Thoracic aorta endothelial cell (primary cell): ENCODE results near the gene ITIH1. TPM values are rescaled to one million over a fixed set of nuclear protein-coding genes. Genes with fewer than 3 reads are reported as not detected.

Source experiments
- small RNA-seq: library from RNA; depleted of rRNA; stranded (forward); fragments of <200 nt; gene quantifications from one replicate; pipeline ENCODE3, GENCODE V24; 2012
- total RNA-seq: library from RNA; depleted of rRNA; stranded (reverse); fragments of >200 nt; gene quantifications from 2 replicates; pipeline ENCODE4 v1.2.3, GENCODE V29; 2012

Gene ITIH1, protein sequence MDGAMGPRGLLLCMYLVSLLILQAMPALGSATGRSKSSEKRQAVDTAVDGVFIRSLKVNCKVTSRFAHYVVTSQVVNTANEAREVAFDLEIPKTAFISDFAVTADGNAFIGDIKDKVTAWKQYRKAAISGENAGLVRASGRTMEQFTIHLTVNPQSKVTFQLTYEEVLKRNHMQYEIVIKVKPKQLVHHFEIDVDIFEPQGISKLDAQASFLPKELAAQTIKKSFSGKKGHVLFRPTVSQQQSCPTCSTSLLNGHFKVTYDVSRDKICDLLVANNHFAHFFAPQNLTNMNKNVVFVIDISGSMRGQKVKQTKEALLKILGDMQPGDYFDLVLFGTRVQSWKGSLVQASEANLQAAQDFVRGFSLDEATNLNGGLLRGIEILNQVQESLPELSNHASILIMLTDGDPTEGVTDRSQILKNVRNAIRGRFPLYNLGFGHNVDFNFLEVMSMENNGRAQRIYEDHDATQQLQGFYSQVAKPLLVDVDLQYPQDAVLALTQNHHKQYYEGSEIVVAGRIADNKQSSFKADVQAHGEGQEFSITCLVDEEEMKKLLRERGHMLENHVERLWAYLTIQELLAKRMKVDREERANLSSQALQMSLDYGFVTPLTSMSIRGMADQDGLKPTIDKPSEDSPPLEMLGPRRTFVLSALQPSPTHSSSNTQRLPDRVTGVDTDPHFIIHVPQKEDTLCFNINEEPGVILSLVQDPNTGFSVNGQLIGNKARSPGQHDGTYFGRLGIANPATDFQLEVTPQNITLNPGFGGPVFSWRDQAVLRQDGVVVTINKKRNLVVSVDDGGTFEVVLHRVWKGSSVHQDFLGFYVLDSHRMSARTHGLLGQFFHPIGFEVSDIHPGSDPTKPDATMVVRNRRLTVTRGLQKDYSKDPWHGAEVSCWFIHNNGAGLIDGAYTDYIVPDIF
- not detected in 2 replicates for total RNA-seq

DNA sequence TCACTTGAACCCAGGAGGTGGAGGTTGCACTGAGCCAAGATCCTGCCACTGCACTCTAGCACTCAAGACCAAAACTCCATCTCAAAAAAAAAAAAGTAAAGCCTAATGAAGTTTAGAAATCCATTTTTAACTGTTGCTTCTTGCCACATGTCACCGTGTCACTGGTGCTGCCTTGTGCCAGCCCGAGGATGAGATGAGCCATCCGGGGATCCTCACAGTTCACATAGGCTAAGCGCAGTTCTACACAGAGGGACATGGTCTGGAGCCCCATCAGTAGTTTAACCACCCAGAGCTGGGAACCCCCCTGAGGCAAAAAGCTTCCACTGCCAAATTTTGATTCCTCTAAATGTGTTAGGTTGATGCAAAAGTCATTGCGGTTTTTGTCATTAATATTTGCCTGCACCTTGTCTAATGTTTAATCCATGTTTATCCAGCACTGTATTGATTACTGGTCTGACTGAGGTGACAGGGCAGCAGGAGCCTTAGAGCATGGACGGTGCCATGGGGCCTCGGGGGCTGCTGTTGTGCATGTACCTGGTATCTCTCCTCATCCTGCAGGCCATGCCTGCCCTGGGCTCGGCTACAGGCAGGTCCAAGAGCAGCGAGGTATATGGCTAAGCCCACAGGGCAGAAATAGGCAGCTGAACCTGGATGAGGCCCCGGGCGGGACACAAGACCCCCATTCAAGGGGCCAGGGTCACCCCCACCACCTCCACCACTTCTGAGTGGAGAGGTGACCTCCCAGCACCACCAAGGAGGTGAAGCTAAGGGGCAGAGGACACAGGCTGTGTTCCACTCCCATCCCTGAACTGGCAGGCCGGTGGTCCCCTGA lies at the start of gene ITIH1:
Gene ITIH1, plus strand, starts transcription at position 473 of the 832 bp plus-strand sequence. Its CDS starts 17 bp downstream, at position 490.

DNA sequence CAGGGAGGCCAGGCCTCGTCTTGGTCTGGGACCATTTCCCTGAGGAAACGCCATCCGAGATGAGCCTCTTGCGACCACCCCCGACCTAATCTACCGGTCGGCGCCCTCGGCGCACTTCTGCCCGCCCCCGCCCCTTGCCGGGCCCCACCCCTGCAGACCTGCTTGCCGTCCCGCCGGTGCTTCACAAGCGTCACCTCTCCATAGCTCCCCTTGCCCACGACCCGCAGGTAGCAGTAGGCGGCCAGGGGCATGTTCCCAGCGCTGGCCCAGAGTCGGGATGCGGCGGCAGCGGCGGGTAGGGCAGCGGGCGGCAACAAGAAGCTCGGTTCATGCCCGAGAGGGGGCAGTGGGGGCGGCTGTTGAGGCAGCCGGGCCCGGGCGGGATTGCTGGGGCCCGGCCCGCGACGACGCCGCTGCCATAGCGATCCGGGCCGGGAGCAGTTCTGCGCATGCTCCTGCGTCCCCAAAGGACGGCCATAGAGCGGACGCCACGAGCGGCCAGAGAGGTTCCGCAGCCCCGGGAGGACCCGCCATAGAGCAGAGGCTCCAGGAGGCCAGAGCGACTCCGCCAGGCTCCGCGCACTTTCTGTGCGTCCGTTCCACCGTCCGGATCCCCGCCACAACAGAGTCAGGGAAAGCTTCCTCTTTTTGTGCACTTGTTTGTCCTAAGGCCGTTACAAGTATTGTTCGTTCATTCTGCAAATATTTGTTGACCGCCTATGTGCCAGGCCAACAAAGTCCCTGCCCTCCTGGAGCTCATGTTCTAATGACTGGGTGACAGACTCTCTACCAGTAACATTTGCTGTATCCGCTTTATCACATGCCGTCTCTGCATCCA lies 6.7 kb upstream of the ITIH1 start, which contains the start of gene NEK4:
Gene NEK4, minus strand, starts transcription at position 445 of the 838 bp plus-strand sequence. Its CDS starts 194 bp downstream, at position 251.

DNA sequence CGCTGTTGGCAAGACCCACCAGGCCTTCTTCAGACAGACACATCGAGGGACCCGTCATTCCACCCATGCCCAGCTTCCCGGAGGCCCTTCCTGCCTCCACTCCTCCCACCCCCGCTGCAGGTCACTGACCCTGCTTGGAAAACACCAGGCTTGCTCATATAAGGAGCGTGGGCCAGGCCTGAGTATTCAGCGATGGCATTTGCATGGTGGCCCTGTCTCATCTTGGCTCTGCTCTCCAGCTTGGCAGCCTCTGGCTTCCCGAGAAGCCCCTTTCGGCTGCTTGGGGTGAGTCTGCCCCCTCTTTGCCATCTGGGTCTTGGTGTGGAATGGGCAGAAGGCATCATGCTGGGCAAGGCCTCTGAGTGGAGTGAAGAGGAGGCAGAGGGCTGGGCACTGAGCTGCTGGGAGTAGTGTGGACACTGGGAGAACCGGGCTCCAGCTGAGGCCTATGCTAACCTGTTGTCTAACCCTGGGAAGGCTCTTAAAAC lies 17.3 kb downstream of the ITIH1 start, which contains the start of gene ITIH3:
Gene ITIH3, plus strand, starts transcription at position 185 of the 488 bp plus-strand sequence. Its CDS starts 8 bp downstream, at position 193.

DNA sequence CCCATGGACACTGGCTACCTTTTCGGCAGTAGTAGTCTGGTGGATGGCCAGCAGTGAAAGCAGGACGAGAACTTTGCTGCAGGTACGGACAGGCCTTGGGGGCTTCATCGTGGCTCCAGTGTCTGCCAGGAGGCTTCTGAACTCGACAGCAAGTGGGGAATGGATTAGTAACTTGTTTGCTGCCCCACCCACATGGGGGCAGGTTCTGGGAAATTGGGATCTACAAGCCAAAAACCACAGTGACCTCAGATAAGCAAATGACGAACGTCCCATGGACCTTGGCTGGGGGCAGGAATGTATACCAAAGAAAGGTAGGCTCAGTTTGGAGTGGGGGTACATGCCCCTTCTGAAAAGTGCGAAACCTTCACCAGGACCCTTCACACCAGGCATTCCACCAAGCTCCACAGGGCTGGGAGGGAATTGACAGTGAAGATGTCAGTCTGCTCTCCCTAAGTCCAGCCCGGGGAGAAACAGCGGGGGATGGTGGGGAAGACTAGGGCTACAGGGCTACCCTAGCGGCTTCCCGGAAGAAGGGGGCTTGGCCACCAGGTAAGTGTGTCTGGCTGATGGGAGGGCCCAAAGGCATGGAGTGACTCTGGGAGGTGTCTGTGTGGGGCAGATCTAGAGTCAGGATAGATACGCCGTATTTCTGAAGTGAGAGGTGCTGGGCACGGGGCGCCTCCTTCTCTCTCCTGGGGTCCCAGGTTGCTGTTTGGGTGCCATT lies 53.3 kb downstream of the ITIH1 start, which contains the start of gene ITIH4:
Gene ITIH4, minus strand, starts transcription at position 138 of the 724 bp plus-strand sequence. Its CDS starts 30 bp downstream, at position 108.

DNA sequence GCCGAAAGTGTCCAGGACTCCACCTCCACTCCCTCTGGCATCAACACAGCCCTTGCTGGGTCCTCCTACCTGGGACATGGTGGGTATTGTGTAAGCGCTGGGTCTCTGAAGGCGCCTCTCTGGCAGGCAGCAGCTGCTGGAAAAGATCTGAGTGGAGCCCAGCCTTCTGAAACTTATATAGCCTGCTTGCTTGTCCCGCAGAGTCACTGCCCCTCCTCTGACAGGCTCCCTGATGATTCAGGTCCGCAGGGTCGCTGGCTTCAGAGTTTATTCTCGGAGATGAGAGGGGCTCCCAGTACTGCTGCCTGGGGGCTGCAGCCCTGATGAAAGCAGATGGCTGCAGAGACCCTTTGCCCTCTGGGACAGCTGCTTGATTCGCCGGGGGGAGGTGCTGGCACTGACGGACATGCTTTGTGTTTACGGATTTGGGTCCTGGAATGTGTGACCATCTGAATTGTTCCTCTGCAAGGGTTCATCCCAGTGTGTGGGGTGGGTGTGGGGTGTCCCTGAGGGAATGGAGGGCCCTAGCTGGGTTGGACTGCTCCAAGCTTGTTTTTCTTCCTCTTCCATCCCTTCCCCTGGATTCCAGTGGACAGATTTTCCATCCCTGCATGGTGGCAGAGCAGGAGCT lies 57.6 kb downstream of the ITIH1 start, which contains the start of gene MUSTN1:
Gene MUSTN1, minus strand, starts transcription at position 149 of the 631 bp plus-strand sequence. Its CDS starts 71 bp downstream, at position 78.

Small RNAs within 50 kb of the gene (small RNA-seq; reads per million reads assigned to genes)
- gene AC006254.2 (not detected), gene MUSTN1 (not detected)

Other genes with a start within 250 kb of the ITIH1 start
- 59.6 and 67.4 TPM in 2 replicates for gene NT5DC2, start 243.7 kb upstream of the ITIH1 start, total RNA-seq
- 2.9 and 7.8 TPM in 2 replicates for gene UQCC5, start 241.0 kb upstream of the ITIH1 start, total RNA-seq
- gene PBRM1, start 91.7 kb upstream of the ITIH1 start, total RNA-seq: 120 and 131 TPM in 2 replicates
- 218 and 226 TPM in 2 replicates for gene GNL3, start 91.6 kb upstream of the ITIH1 start, total RNA-seq
- gene GLT8D1, start 71.8 kb upstream of the ITIH1 start, total RNA-seq: 62.4 and 75.8 TPM in 2 replicates
- 90.3 and 99.0 TPM in 2 replicates for gene SPCS1, start 71.5 kb upstream of the ITIH1 start, total RNA-seq
- 17.8 and 22.5 TPM in 2 replicates for gene NEK4, start 6.7 kb upstream of the ITIH1 start, total RNA-seq
- under 0.01 TPM in 1 of 2 replicates, not detected in the other for gene ITIH3, start 17.2 kb downstream of the ITIH1 start, total RNA-seq
- gene ITIH4, start 53.1 kb downstream of the ITIH1 start, total RNA-seq: 0.22 and 0.40 TPM in 2 replicates
- gene MUSTN1, start 57.4 kb downstream of the ITIH1 start, total RNA-seq: not detected in 2 replicates
- 13.7 and 15.1 TPM in 2 replicates for gene STIMATE, start 119.9 kb downstream of the ITIH1 start, total RNA-seq